Choroid plexus epithelial cell (primary cell): ENCODE results near the gene SH3BP1.

Experiments used
- DNase-seq: peaks from one replicate; pipeline ENCODE4 v3.0.0-alpha.2; 2010; ENCODE audit warnings: low read depth
- H3K4me3 ChIP-seq: 2 replicates; pipeline ENCODE4 v1.5.1; 2011; ENCODE audit warnings: low read depth, mild to moderate bottlenecking, control low read depth, low read length, moderate library complexity
- CTCF ChIP-seq: conservative IDR thresholded peaks from 2 replicates; pipeline ENCODE4 v1.5.1; 2011; ENCODE audit warnings: low read depth, mild to moderate bottlenecking, control low read depth, inconsistent platforms, low read length, moderate library complexity

SH3BP1 gene

GRCh38 chr22:37640591-37641560 lies 1.4 kb downstream of the SH3BP1 start:
- H3K4me3 ChIP-seq: peak overlapping the region; percentile 76
- DNase-seq: no peak
- no peak for TF ChIP-seq CTCF

- no peak for DNase-seq
- no peak for TF ChIP-seq CTCF
- peak overlapping the region; percentile 8 for H3K4me3 ChIP-seq
Measured at GRCh38 chr22:37641561-37641949, 2.1 kb downstream of the SH3BP1 start.

DNA sequence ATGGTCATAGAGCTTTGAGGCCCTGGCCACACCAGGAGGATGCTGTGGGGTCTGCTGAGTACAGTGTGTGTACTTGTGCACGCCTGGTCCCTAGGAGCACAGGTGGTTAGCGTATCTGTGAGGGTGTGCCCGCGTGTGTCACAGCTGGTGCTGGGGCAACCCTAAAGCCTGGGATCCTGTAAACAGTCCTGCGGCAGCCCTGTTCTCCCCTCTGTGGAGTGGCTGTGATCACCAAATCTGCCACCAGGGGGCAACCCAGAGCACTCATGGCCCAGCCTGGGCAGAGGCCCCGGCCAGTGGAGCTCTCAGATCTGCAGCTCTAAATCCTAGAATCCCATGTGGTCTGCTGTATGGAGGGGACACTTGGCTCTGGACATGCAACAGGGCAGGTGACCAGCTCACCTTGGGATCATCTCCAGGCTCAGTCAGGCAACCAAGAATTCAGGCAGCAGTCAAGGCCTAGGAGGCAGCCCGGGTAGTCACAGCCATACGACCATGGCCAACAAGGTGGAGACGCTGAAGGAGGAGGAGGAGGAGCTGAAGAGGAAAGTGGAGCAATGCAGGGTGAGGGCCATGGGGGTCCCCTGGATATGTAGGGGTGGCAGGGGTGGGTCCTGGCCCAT lies 3.9 kb downstream of the SH3BP1 start:
- H3K4me3 ChIP-seq: peak overlapping the region; percentile 14
- peak; percentile 93 for TF ChIP-seq CTCF
- peak; percentile 74 for DNase-seq

- no peak for TF ChIP-seq CTCF
- DNase-seq: no peak
- no peak overlapping the region for H3K4me3 ChIP-seq
Measured at GRCh38 chr22:37647317-37647716, 7.8 kb downstream of the SH3BP1 start.

GRCh38 chr22:37647928-37648327 lies 8.5 kb downstream of the SH3BP1 start:
- H3K4me3 ChIP-seq: no peak overlapping the region
- no peak for TF ChIP-seq CTCF
- no peak for DNase-seq

- H3K4me3 ChIP-seq: no peak overlapping the region
- DNase-seq: no peak
- no peak for TF ChIP-seq CTCF
Measured at GRCh38 chr22:37650463-37651136, 11.1 kb downstream of the SH3BP1 start.
